SK-N-SH (cell line): ENCODE measurements around the gene ROBO1.

Source experiments
- CHD2 ChIP-seq: fragments of 150-350 bp; IDR thresholded peaks from 2 replicates; pipeline ENCODE4 v1.6.1; 2018; ENCODE audit warnings: low read length; ENCODE audit not compliant: partially characterized antibody
- CTCF ChIP-seq: fragments of 200-600 bp; sonication (generic); IDR thresholded peaks from 2 replicates; pipeline ENCODE4 v1.6.1; 2017; ENCODE audit warnings: antibody characterized with exemption, mild to moderate bottlenecking, moderate library complexity
- EP300 ChIP-seq, 2 experiments: IDR thresholded peaks; 2 replicates each; pipeline versions ENCODE4 v1.4.0 to v1.6.1; 2012; ENCODE audit warnings: borderline replicate concordance in 1 of 2, low read depth in 1 of 2, low read length in 1 of 2
- FOXJ3 ChIP-seq: sonication (generic); formaldehyde crosslinking; IDR thresholded peaks from 2 replicates; pipeline ENCODE4 v1.5.1; 2020; ENCODE audit warnings: mild to moderate bottlenecking, missing genetic modification reagents
- FOXM1 ChIP-seq: IDR thresholded peaks from 2 replicates; pipeline ENCODE4 v1.4.0; 2012; ENCODE audit warnings: low read depth, mild to moderate bottlenecking
- IRF3 ChIP-seq: fragments of 150-350 bp; IDR thresholded peaks from 2 replicates; pipeline ENCODE4 v1.6.1; 2016; ENCODE audit warnings: mild to moderate bottlenecking, low read depth, low read length
- JUND ChIP-seq: IDR thresholded peaks from 2 replicates; pipeline ENCODE4 v1.4.0; 2012
- POLR2AphosphoS5 ChIP-seq: IDR thresholded peaks from 2 replicates; pipeline ENCODE4 v1.6.1; 2012; ENCODE audit warnings: low read depth, low read length
- RAD21 ChIP-seq: IDR thresholded peaks from 2 replicates; pipeline ENCODE4 v1.6.1; 2012; ENCODE audit warnings: mild to moderate bottlenecking, low read length
- REST ChIP-seq: IDR thresholded peaks from 2 replicates; pipeline ENCODE4 v1.6.1; 2012; ENCODE audit warnings: mild to moderate bottlenecking, low read depth, low read length, moderate library complexity
- USF2 ChIP-seq: fragments of 150-350 bp; IDR thresholded peaks from 2 replicates; pipeline ENCODE4 v1.6.1; 2017; ENCODE audit warnings: antibody characterized with exemption, low read length, low read depth, borderline replicate concordance

- TF ChIP-seq CTCF, result no peak
- TF ChIP-seq IRF3, result no peak
- no peak for TF ChIP-seq EP300 (IDR thresholded peaks at IDR 0.05; ENCODE audit: borderline replicate concordance in 1 of 2, low read depth in 1 of 2, low read length in 1 of 2)
- no peak for TF ChIP-seq USF2
- TF ChIP-seq RAD21, result no peak
- no peak for TF ChIP-seq JUND
- no peak for TF ChIP-seq FOXJ3
- TF ChIP-seq CHD2, result no peak
- no peak for TF ChIP-seq FOXM1
- TF ChIP-seq POLR2AphosphoS5, result no peak
- TF ChIP-seq REST, result no peak
Observed at GRCh38 chr3:79597709-79598108, 170.1 kb downstream of the ROBO1 start.
